SK-N-MC (cell line): ENCODE measurements around the gene FOXS1.

Experiments
- EZH2 ChIP-seq: fragments of 200-600 bp; sonication (generic); IDR thresholded peaks from one replicate; pipeline ENCODE4 v1.6.1; 2017; ENCODE audit warnings: antibody characterized with exemption
- FOXP2 ChIP-seq: optimal IDR thresholded peaks from 2 replicates; pipeline ENCODE3; 2011; ENCODE audit warnings: mild to moderate bottlenecking, moderate library complexity; ENCODE audit not compliant: insufficient read depth; ENCODE audit errors: extremely low read length, control extremely low read depth
- POLR2AphosphoS5 ChIP-seq: IDR thresholded peaks from 2 replicates; pipeline ENCODE4 v1.6.1; 2012; ENCODE audit warnings: mild to moderate bottlenecking, low read depth, low read length, borderline replicate concordance

DNA sequence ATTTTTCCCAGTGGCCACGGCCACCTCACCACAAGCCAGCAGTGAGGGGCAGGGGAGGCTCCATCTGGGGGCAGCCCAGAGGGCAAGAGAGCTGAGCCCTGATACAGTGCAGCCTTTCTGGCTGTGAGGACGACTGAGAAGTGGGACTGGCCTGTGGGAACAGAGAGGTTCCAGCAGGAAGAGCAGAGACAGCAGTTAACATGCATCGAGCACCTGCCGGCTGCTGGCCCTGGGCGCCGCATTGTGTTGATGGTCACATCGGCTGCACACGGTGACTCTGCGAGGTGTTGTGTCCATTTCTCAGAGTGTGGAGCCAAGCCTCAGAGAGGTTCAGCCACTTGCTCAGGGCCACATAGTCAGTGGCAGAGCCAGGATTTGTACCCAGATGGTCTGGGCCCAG, 9.8 kb downstream of the FOXS1 start:
- no peak for TF ChIP-seq EZH2
- no peak for TF ChIP-seq POLR2AphosphoS5
- no peak for TF ChIP-seq FOXP2
